Mesenchymal stem cell (in vitro differentiated cells and primary cell): ENCODE measurements around the gene CRABP2.

Source experiments
- DNase-seq: peaks from one replicate; pipeline ENCODE4 v3.0.0-alpha.2; 2013
- H2AFZ ChIP-seq: one replicate; pipeline ENCODE4 v1.6.1; 2013; ENCODE audit warnings: low read depth, mild to moderate bottlenecking, control low read depth, inconsistent platforms, low read length, moderate library complexity
- H2AK5ac ChIP-seq: 2 replicates; pipeline ENCODE4 v1.6.1; 2013; ENCODE audit warnings: low read length, moderate library complexity, mild to moderate bottlenecking, inconsistent platforms; ENCODE audit not compliant: severe bottlenecking
- H2BK120ac ChIP-seq: one replicate; pipeline ENCODE4 v1.6.1; 2013; ENCODE audit warnings: low read depth, mild to moderate bottlenecking, inconsistent platforms, low read length, moderate library complexity
- H2BK12ac ChIP-seq, 2 experiments: one replicate each; pipeline ENCODE4 v1.6.1; 2013; ENCODE audit warnings: inconsistent platforms in 2 of 2, low read length in 2 of 2, mild to moderate bottlenecking in 2 of 2, moderate library complexity in 2 of 2, control low read depth in 1 of 2
- H2BK15ac ChIP-seq: one replicate; pipeline ENCODE4 v1.6.1; 2013; ENCODE audit warnings: mild to moderate bottlenecking, low read depth, inconsistent platforms; ENCODE audit not compliant: poor library complexity, severe bottlenecking
- H2BK5ac ChIP-seq: 2 replicates; pipeline ENCODE4 v1.6.1; 2013; ENCODE audit warnings: low read depth, mild to moderate bottlenecking, low read length, control low read depth, inconsistent platforms; ENCODE audit not compliant: poor library complexity, severe bottlenecking
- H3K14ac ChIP-seq, 2 experiments: one replicate each; pipeline ENCODE4 v1.6.1; 2013; ENCODE audit warnings: inconsistent platforms in 2 of 2, low read length in 2 of 2, control low read depth in 1 of 2, mild to moderate bottlenecking in 1 of 2, moderate library complexity in 1 of 2
- H3K18ac ChIP-seq, 2 experiments: one replicate each; pipeline ENCODE4 v1.6.1; 2013; ENCODE audit warnings: inconsistent platforms in 2 of 2, low read length in 2 of 2, control low read depth in 1 of 2, low read depth in 1 of 2, mild to moderate bottlenecking in 1 of 2
- H3K23ac ChIP-seq, 2 experiments: one replicate each; pipeline ENCODE4 v1.6.1; 2013; ENCODE audit warnings: inconsistent platforms in 2 of 2, low read length in 2 of 2, mild to moderate bottlenecking in 2 of 2, moderate library complexity in 2 of 2, control low read depth in 1 of 2
- H3K27ac ChIP-seq: 2 replicates; pipeline ENCODE4 v1.5.1; 2013; ENCODE audit warnings: mild to moderate bottlenecking, moderate library complexity, low read length, control low read depth, inconsistent platforms; ENCODE audit not compliant: poor library complexity, severe bottlenecking
- H3K27me3 ChIP-seq, 2 experiments: 2 replicates each; pipeline versions ENCODE4 v1.6.1 to v1.7.0; 2013; ENCODE audit warnings: low read length in 2 of 2, mild to moderate bottlenecking in 2 of 2, moderate library complexity in 2 of 2, control low read depth in 1 of 2, inconsistent platforms in 1 of 2; ENCODE audit not compliant: control insufficient read depth in 1 of 2, insufficient read depth in 1 of 2
- H3K36me3 ChIP-seq, 2 experiments: 2 replicates each; pipeline versions ENCODE4 v1.6.1 to v1.7.0; 2013; ENCODE audit warnings: low read length in 2 of 2, control low read depth in 1 of 2, inconsistent platforms in 1 of 2, low read depth in 1 of 2, mild to moderate bottlenecking in 1 of 2; ENCODE audit not compliant: insufficient read depth in 2 of 2, control insufficient read depth in 1 of 2
- H3K4ac ChIP-seq, 2 experiments: one replicate each; pipeline ENCODE4 v1.6.1; 2013; ENCODE audit warnings: inconsistent platforms in 2 of 2, low read length in 2 of 2, mild to moderate bottlenecking in 2 of 2, moderate library complexity in 2 of 2, control low read depth in 1 of 2, low read depth in 1 of 2
- H3K4me1 ChIP-seq: 2 replicates; pipeline ENCODE4 v1.6.1; 2013; ENCODE audit warnings: low read depth, low read length, control low read depth; ENCODE audit not compliant: control insufficient read depth, insufficient read depth
- H3K4me2 ChIP-seq: 2 replicates; pipeline ENCODE4 v1.6.1; 2013; ENCODE audit warnings: low read length, mild to moderate bottlenecking, inconsistent platforms; ENCODE audit not compliant: poor library complexity, severe bottlenecking
- H3K4me3 ChIP-seq, 2 experiments: 2 replicates each; pipeline versions ENCODE4 v1.5.1 to v1.7.0; 2013; ENCODE audit warnings: low read length in 2 of 2, mild to moderate bottlenecking in 2 of 2, control low read depth in 1 of 2, low read depth in 1 of 2; ENCODE audit not compliant: insufficient read depth in 1 of 2
- H3K79me1 ChIP-seq: replicated peaks from 2 replicates; pipeline ENCODE4 v1.6.1; 2013; ENCODE audit warnings: mild to moderate bottlenecking, control low read depth, low read length, inconsistent platforms; ENCODE audit not compliant: poor library complexity, severe bottlenecking
- H3K9ac ChIP-seq: 2 replicates; pipeline ENCODE4 v1.7.0; 2013; ENCODE audit warnings: mild to moderate bottlenecking, low read length, moderate library complexity
- H3K9me3 ChIP-seq: 2 replicates; pipeline ENCODE4 v1.7.0; 2013; ENCODE audit warnings: mild to moderate bottlenecking, low read length; ENCODE audit not compliant: control insufficient read depth
- H4K8ac ChIP-seq: one replicate; pipeline ENCODE4 v1.6.1; 2013; ENCODE audit warnings: inconsistent platforms, mild to moderate bottlenecking, low read length, moderate library complexity
- H4K91ac ChIP-seq: one replicate; pipeline ENCODE4 v1.6.1; 2013; ENCODE audit warnings: mild to moderate bottlenecking, low read length, inconsistent platforms
- WGBS: methylation state at CpG from one replicate; pipeline ENCODE4 v1.1.7; 2013; ENCODE audit warnings: mixed read lengths; 5-methylcytosine and 5-hydroxymethylcytosine counted together

CRABP2 gene

DNA sequence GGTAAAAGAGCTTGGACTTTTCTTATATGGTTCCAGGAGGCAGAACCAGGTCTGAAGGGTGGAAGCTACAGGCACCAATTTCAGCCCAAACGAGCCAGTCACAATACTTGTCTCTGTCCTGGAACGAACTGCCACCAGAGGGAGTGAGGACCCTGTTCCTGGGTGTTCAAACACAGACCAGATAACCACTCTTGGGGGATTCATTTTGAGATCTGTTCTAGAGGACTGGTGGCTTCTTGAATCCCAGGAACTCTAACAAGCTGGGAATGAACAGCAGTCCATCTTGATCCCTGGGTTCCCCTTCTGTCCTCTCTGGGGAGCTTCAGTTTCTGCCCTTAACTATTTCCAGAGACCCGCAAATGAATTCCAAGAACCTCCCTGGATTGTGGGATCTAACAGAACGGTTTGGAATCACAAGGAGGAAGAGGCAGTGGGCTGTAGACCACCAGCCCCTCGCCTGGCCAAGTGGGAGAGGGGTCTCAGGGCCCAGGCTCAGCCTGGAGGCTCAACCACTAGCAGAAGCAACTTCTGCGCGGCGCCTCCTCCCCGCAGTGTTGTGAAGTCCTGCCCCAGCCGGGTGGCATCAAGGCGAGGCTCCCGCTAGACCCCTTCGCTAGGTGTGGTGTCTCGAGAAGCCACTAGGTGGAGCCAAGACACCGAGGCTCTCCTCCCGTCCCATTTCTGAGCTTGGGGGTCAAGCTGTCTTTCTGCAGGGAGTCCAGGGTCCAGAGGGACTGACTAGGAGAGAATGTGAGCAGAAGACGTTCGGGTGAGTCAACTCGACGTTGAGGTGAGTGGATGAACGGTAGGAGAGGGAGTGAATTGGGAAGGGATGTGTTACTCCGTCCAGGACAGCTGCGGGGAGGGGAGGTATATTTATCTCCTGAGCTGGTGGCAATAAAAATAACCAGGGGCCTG lies 16.1 kb downstream of the CRABP2 start:
- H2BK12ac ChIP-seq = peak overlapping the region in 1 of 2 experiments; percentile 94
- H3K4me1 ChIP-seq = peaks cover 42% of the 10 kb centered on the region
- H3K4me3 ChIP-seq = peak overlapping the region in 1 of 2 experiments; percentile 70
- no peak overlapping the region for H4K91ac ChIP-seq
- no peaks in the 10 kb centered on the region for H3K36me3 ChIP-seq
- H2BK5ac ChIP-seq = no peak overlapping the region
- DNase-seq = peak; percentile 87
- 1% methylated on average over 23 of the region's 23 CpGs for WGBS
- no peak overlapping the region for H3K27ac ChIP-seq
- peaks cover 0 to 42% of the 10 kb centered on the region in 2 experiments for H3K27me3 ChIP-seq
- no peaks in the 10 kb centered on the region for H3K79me1 ChIP-seq
- H2AFZ ChIP-seq = peak overlapping the region; percentile 84
- H2AK5ac ChIP-seq = no peak overlapping the region
- H2BK15ac ChIP-seq = no peak overlapping the region
- no peak overlapping the region for H3K23ac ChIP-seq
- H4K8ac ChIP-seq = peak overlapping the region; percentile 65
- no peak overlapping the region for H3K14ac ChIP-seq
- H3K4ac ChIP-seq = no peak overlapping the region
- peak overlapping the region in 1 of 2 experiments; percentile 44 for H3K18ac ChIP-seq
- peak overlapping the region; percentile 85 for H3K4me2 ChIP-seq
- peak overlapping the region; percentile 72 for H3K9ac ChIP-seq
- H3K9me3 ChIP-seq = no peaks in the 10 kb centered on the region
- no peak overlapping the region for H2BK120ac ChIP-seq

DNA sequence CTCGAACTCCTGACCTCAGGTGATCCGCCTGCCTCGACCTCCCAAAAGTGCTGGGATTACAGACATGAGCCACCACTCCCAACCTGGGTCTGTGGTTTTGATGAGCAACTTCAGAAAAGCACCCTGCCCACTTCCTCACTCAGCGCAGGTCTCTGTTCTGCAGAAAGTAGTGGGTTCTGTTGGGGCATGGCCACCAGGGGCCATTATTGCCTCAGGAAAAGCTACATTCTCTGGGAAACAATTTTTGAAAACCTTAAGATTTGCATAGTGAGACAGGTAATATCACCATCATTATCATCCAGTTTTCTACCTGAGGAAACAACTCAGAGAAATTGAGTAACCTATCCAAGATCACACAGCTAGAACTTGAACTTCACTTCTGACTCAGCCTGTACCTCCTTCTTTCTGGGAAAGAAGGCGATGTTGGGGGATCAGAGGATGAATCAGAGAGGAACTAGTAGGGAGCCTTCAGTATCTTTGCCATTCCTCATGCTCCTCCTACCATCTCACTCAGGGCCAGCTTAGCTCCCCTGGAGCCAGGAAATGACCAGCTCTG lies 21.1 kb downstream of the CRABP2 start:
- no peak overlapping the region for H4K8ac ChIP-seq
- no peak for DNase-seq
- no peak overlapping the region for H3K23ac ChIP-seq
- no peak overlapping the region for H4K91ac ChIP-seq
- peaks cover 0 to 21% of the 10 kb centered on the region in 2 experiments for H3K27me3 ChIP-seq
- no peak overlapping the region for H2BK120ac ChIP-seq
- no peak overlapping the region for H3K4ac ChIP-seq
- H3K9ac ChIP-seq = peak overlapping the region; percentile 54
- no peak overlapping the region for H2AK5ac ChIP-seq
- no peak overlapping the region for H2BK12ac ChIP-seq
- 83% methylated on average over 4 of the region's 5 CpGs for WGBS
- H3K27ac ChIP-seq = no peak overlapping the region
- H3K9me3 ChIP-seq = no peaks in the 10 kb centered on the region
- H3K4me3 ChIP-seq = peak overlapping the region in 1 of 2 experiments; percentile 9
- H3K14ac ChIP-seq = no peak overlapping the region
- H3K4me2 ChIP-seq = no peak overlapping the region
- H3K79me1 ChIP-seq = no peaks in the 10 kb centered on the region
- H2AFZ ChIP-seq = no peak overlapping the region
- no peak overlapping the region for H3K18ac ChIP-seq
- H3K4me1 ChIP-seq = peaks cover under 1% of the 10 kb centered on the region
- H2BK15ac ChIP-seq = no peak overlapping the region
- no peak overlapping the region for H2BK5ac ChIP-seq
- H3K36me3 ChIP-seq = no peaks in the 10 kb centered on the region

DNA sequence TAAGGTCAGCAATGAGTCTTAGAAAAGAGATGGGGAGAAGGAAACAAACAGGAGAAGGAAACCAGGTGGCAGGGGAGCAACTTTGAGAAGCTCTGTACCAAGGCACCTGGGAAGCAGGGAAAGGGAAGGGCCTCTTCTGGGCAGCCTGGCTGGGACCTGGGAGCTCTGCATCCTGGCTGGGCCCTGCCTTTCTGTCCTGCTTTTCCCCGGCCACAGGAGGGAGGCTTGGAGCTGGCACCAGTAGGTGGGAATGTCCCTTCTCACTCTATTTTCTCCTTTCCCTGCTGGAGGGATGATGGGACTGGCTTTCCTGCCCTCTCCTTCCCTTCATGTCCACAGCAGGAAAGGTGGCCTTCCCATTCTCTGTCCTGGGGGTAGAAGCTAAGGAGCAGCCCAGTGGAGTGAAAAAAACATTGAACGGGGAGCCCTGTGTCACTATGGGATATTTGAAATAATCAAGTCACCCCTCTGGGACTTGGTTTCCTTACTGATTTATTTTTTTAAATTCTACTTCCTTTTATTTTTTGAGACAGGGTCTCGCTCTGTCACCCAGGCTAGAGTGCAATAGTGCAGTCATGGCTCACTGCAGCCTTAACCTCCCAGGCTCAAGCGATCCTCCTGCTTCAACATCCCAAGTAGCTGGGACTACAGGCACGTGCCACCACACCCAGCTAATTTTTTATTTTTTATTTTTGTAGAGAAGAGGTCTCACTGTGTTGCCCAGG lies 23.1 kb downstream of the CRABP2 start:
- no peaks in the 10 kb centered on the region for H3K36me3 ChIP-seq
- peaks cover 4% of the 10 kb centered on the region for H3K4me1 ChIP-seq

More for the DNA sequence above, 23.1 kb downstream of the CRABP2 start:
- Histone ChIP-seq H3K9ac (no peak overlapping the region), H3K27ac (no peak overlapping the region), H3K4me2 (no peak overlapping the region), H3K23ac (no peak overlapping the region), H4K91ac (no peak overlapping the region), H2BK5ac (no peak overlapping the region), H3K27me3 (peaks cover 0 to 27% of the 10 kb centered on the region in 2 experiments), H4K8ac (no peak overlapping the region), H2BK15ac (no peak overlapping the region), H3K4ac (no peak overlapping the region), H2AK5ac (no peak overlapping the region), H3K79me1 (no peaks in the 10 kb centered on the region), H2AFZ (no peak overlapping the region), H3K4me3 (no peak overlapping the region), H3K18ac (no peak overlapping the region), H2BK12ac (no peak overlapping the region), H2BK120ac (no peak overlapping the region), H3K14ac (no peak overlapping the region), H3K9me3 (no peaks in the 10 kb centered on the region)
- 94% methylated on average over 1 of the region's 5 CpGs for WGBS
- no peak for DNase-seq
